GM12878 (cell line): Measurements from ENCODE around the gene TIMM10. TPM values are rescaled to one million over a fixed set of nuclear protein-coding genes. Genes with fewer than 3 reads are reported as not detected.

Source experiments
- ATAC-seq: fragments of 200-7000 bp; cut with Tn5 transposase; 3 replicates; pipeline ENCODE4 v1.9.1; 2020; ENCODE audit warnings: mild to moderate bottlenecking, moderate library complexity
- BruUV-seq: library from RNA; stranded (reverse); fragments of 400-500 nt; replicated peaks from 2 replicates; lab custom pipeline; 2021; lab: Mats Ljungman, UMichigan
- CTCF ChIA-PET: fragments of 300-600 bp; sonication (Branson Sonifier 250); formaldehyde crosslinking; extraction: SDS; loops from one replicate; lab custom pipeline; 2021; ENCODE audit warnings: inconsistent platforms; lab: Yijun Ruan, JAX
- POLR2A ChIA-PET: fragments of 350-600 bp; formaldehyde crosslinking; extraction: SDS; loops from one replicate; lab custom pipeline; 2021; ENCODE audit warnings: inconsistent platforms; lab: Charles Lee
- RAD21 ChIA-PET: fragments of 300-600 bp; sonication (Branson Sonifier 250); formaldehyde crosslinking; loops from one replicate; lab custom pipeline; 2023; ENCODE audit warnings: antibody characterized with exemption; ENCODE audit not compliant: unreplicated experiment; lab: Charles Lee
- SMC1A ChIA-PET: fragments of 300-600 bp; sonication (Branson Sonifier 250); formaldehyde crosslinking; loops from one replicate; lab custom pipeline; 2023; ENCODE audit not compliant: unreplicated experiment, uncharacterized antibody; lab: Charles Lee
- DNase-seq: peaks from one replicate; pipeline ENCODE4 v3.0.0-alpha.2; 2011; ENCODE audit warnings: low read depth, low spot score
- FAIRE-seq: peaks from 3 replicates; lab custom pipeline; 2011; peaks lifted over from hg19 to GRCh38; lab: Jason Lieb, UNC
- H2AFZ ChIP-seq: 2 replicates; pipeline ENCODE4 v1.6.0; 2011; ENCODE audit warnings: low read depth, low read length, control low read depth; ENCODE audit not compliant: control insufficient read depth
- H3K27ac ChIP-seq: 2 replicates; pipeline ENCODE4 v1.5.1; 2011; ENCODE audit warnings: control low read depth; ENCODE audit not compliant: control insufficient read depth, insufficient read depth
- H3K27me3 ChIP-seq, 2 experiments: replicated peaks in 1 of 2; 2 replicates each; pipeline versions ENCODE4 v1.6.0 to v1.6.1; 2011; ENCODE audit warnings: low read length in 1 of 2; ENCODE audit not compliant: control insufficient read depth in 2 of 2, insufficient read depth in 2 of 2
- H3K36me3 ChIP-seq, 2 experiments: 2 replicates each; pipeline ENCODE4 v1.5.1; 2011; ENCODE audit warnings: low read length in 1 of 2; ENCODE audit not compliant: control insufficient read depth in 2 of 2, insufficient read depth in 2 of 2
- H3K4me1 ChIP-seq: 2 replicates; pipeline ENCODE4 v1.6.1; 2011; ENCODE audit warnings: mild to moderate bottlenecking, low read length, moderate library complexity, mixed read lengths; ENCODE audit not compliant: control insufficient read depth, insufficient read depth
- H3K4me2 ChIP-seq: 2 replicates; pipeline ENCODE4 v1.6.0; 2011; ENCODE audit warnings: control low read depth; ENCODE audit not compliant: control insufficient read depth, insufficient read depth
- H3K4me3 ChIP-seq: fragments of 200-600 bp; sonication (generic); 2 replicates; pipeline ENCODE4 v1.5.1; 2016
- H3K79me2 ChIP-seq: 2 replicates; pipeline ENCODE4 v1.6.0; 2011; ENCODE audit warnings: low read length; ENCODE audit not compliant: control insufficient read depth, insufficient read depth
- H3K9ac ChIP-seq: 2 replicates; pipeline ENCODE4 v1.8.0; 2011; ENCODE audit warnings: low read length, control low read depth, mixed read lengths; ENCODE audit not compliant: control insufficient read depth, insufficient read depth
- H3K9me3 ChIP-seq: replicated peaks from 3 replicates; pipeline ENCODE4 v1.5.1; 2011; ENCODE audit warnings: mild to moderate bottlenecking, low read length; ENCODE audit not compliant: control insufficient read depth, insufficient read depth
- H4K20me1 ChIP-seq: 2 replicates; pipeline ENCODE4 v1.6.0; 2011; ENCODE audit not compliant: control insufficient read depth, insufficient read depth
- CEBPB ChIP-seq, 2 experiments: fragments of 150-350 bp in 1 of 2; IDR thresholded peaks; 2 replicates each; pipeline ENCODE4 v1.6.1; 2012 to 2014; ENCODE audit warnings: low read depth in 2 of 2, low read length in 2 of 2, borderline replicate concordance in 1 of 2, inconsistent platforms in 1 of 2
- CTCF ChIP-seq, 3 experiments: IDR thresholded peaks in 2 of 3; conservative IDR thresholded peaks in 1 of 3; 2 replicates each; pipeline ENCODE4 v1.5.1; 2011; ENCODE audit warnings: low read depth in 3 of 3, low read length in 3 of 3, mild to moderate bottlenecking in 3 of 3, control low read depth in 2 of 3, moderate library complexity in 2 of 3, inconsistent platforms in 1 of 3, mixed read lengths in 1 of 3; ENCODE audit not compliant: control insufficient read depth in 2 of 3, insufficient read depth in 1 of 3; ENCODE audit errors: extremely low read depth in 1 of 3
- ESRRA ChIP-seq: IDR thresholded peaks from 2 replicates; pipeline ENCODE4 v1.6.1; 2012; ENCODE audit warnings: mild to moderate bottlenecking, low read length, improper control_type of control experiment
- PML ChIP-seq: IDR thresholded peaks from 2 replicates; pipeline ENCODE4 v1.6.1; 2012; ENCODE audit warnings: low read length, inconsistent platforms
- RAD21 ChIP-seq: IDR thresholded peaks from 2 replicates; pipeline ENCODE4 v1.6.1; 2011; ENCODE audit warnings: mild to moderate bottlenecking, low read depth, low read length, moderate library complexity; ENCODE audit not compliant: insufficient read depth
- SMC3 ChIP-seq: IDR thresholded peaks from 2 replicates; pipeline ENCODE4 v1.6.1; 2011; ENCODE audit warnings: low read length, improper control_type of control experiment, borderline replicate concordance
- ZNF384 ChIP-seq: IDR thresholded peaks from 2 replicates; pipeline ENCODE4 v1.6.1; 2012; ENCODE audit warnings: low read depth, mild to moderate bottlenecking, low read length, improper control_type of control experiment, borderline replicate concordance
- WGBS: methylation state at CpG from one replicate; pipeline ENCODE4 v1.1.6; 2016; ENCODE audit warnings: low lambda C conversion rate; ENCODE audit not compliant: insufficient replicate concordance, insufficient coverage; ENCODE audit errors: missing lambda C conversion rate; 5-methylcytosine and 5-hydroxymethylcytosine counted together
- in situ Hi-C: fragments of 300-500 bp; cut with MboI; formaldehyde crosslinking; loops from 9 replicates; pipeline ENCODE4 v1.14.3; 2018; ENCODE audit warnings: mixed read lengths
- intact Hi-C: fragments of 100-400 bp; cut with micrococcal nuclease; formaldehyde crosslinking; loops from one replicate; pipeline ENCODE4 v1.14.2; 2022; ENCODE audit not compliant: unreplicated experiment
- polyA plus RNA-seq, 11 experiments: library from polyadenylated mRNA; depleted of rRNA in 4 of 11; unstranded in 6 of 11; stranded (reverse) in 5 of 11; fragments of >200 nt; fragmentation: Nextera tagmentation in 4 of 11; fragmentation: Illumina TruSeq in 1 of 11; extraction: Ambion mirVana in 4 of 11; extraction: Trizol in 1 of 11; gene quantifications; 1 replicate in 1 of 11; 2 replicates in 10 of 11; pipeline versions ENCODE4 v1.2.1 to v1.2.3, GENCODE V29; 2011 to 2016; ENCODE audit warnings: inconsistent platforms in 2 of 11, missing spikeins in 2 of 11, low read depth in 1 of 11
- total RNA-seq, 4 experiments: library from RNA; depleted of rRNA in 3 of 4; stranded (reverse); fragments of >200 nt in 3 of 4; fragmentation: Illumina TruSeq in 1 of 4; extraction: Trizol in 1 of 4; gene quantifications; 2 replicates each; pipeline versions ENCODE4 v1.2.1 to v1.2.3, GENCODE V29; 2013 to 2021

The TIMM10 gene
- total and polyA plus RNA-seq, 10 of the 15 experiments (the other 5 are each of a cell fraction or from before 2014, with no cell fraction given): 148 to 898 (median 206) TPM

- ATAC-seq: peak; percentile 89
- no peak for FAIRE-seq
- DNase-seq: no peak
Observed at GRCh38 chr11:57491371-57492061, 39.0 kb downstream of the TIMM10 start.

More at GRCh38 chr11:57491371-57492061, 39.0 kb downstream of the TIMM10 start:
- no peaks in the 10 kb centered on the region for H3K4me1 ChIP-seq
- H4K20me1 ChIP-seq: no peaks in the 10 kb centered on the region
- H3K27ac ChIP-seq: no peak overlapping the region
- intact Hi-C loops (loop anchor here (2.0 kb wide), 1 partner anchor 153 kb away; no protein-coding TSS in a partner anchor), in situ Hi-C loops (loop anchor here (5.0 to 25.0 kb wide), 3 partner anchors 36 to 654 kb away; no protein-coding TSS in a partner anchor)
- SMC1A ChIA-PET: interaction anchor here (1.0 to 7.5 kb wide), 4 partner anchors 8 to 149 kb away, joined by 3 to 130 read pairs (median 29); partner anchors contain the start of genes SLC43A1 and TIMM10
- H2AFZ ChIP-seq: no peak overlapping the region
- H3K4me3 ChIP-seq: no peak overlapping the region
- TF ChIP-seq ZNF384: no peak
- TF ChIP-seq CEBPB (IDR thresholded peaks at IDR 0.05; ENCODE audit: borderline replicate concordance in 1 of 2, low read depth in 2 of 2, low read length in 2 of 2): peak in 1 of 2 experiments; percentile 24; a peak in 1 of 4 replicates
- peak; percentile 21; the same call in 1 of the 2 replicates for TF ChIP-seq RAD21
- TF ChIP-seq SMC3: peak; percentile 57; the same call in 1 of the 2 replicates
- TF ChIP-seq CTCF (IDR thresholded peaks at IDR 0.05 in 2 of 3, conservative IDR thresholded peaks at IDR 0.05 in 1 of 3; ENCODE audit: control insufficient read depth in 2 of 3, extremely low read depth in 1 of 3, insufficient read depth in 1 of 3, low read depth in 3 of 3, low read length in 3 of 3): peak; percentile 59 to 81 (median 71)
- no peak for TF ChIP-seq ESRRA
- no peak for TF ChIP-seq PML
- RAD21 ChIA-PET: interaction anchor here (1.3 to 4.8 kb wide), 5 partner anchors 25 to 155 kb away, joined by 3 to 133 read pairs (median 12); partner anchors contain the start of genes SLC43A1 and TIMM10
- BruUV-seq: no TSS peak
- CTCF ChIA-PET: interaction anchor here (0.6 to 11.8 kb wide), 18 partner anchors 8 to 175 kb away, joined by 3 to 396 read pairs (median 8); partner anchors contain the start of genes RTN4RL2, SLC43A1, SMTNL1 and TIMM10
- peaks cover 3 to 5% of the 10 kb centered on the region in 2 experiments for H3K36me3 ChIP-seq
- H3K79me2 ChIP-seq: no peaks in the 10 kb centered on the region
- no peak overlapping the region for H3K4me2 ChIP-seq
- 84% methylated on average over 11 of the region's 11 CpGs for WGBS
- H3K27me3 ChIP-seq: no peaks in the 10 kb centered on the region
- no peak overlapping the region for H3K9ac ChIP-seq
- POLR2A ChIA-PET: no interaction called here
- no peaks in the 10 kb centered on the region for H3K9me3 ChIP-seq
